Transverse colon (tissue), 4 donors: ENCODE data around the gene TWF1. TPM values are rescaled to one million over a fixed set of nuclear protein-coding genes. Genes with fewer than 3 reads are reported as not detected.
"Not testable (repeated sequence)": the region's sequence is repeated elsewhere in the genome, so short reads cannot be mapped to it uniquely, and the experiment has no call there.

Experiments used
- DNase-seq: peaks from one replicate; pipeline ENCODE4 v3.0.0-alpha.2; 2019
- H3K27ac ChIP-seq, 4 donors: fragments of 200-600 bp; sonication (generic); 2 replicates each; pipeline ENCODE4 v1.5.1; 2016 to 2018; ENCODE audit warnings: inconsistent platforms in 4 of 4
- H3K27me3 ChIP-seq: fragments of 200-600 bp; sonication (generic); 2 replicates; pipeline ENCODE4 v1.5.1; 2017; ENCODE audit warnings: inconsistent platforms
- H3K36me3 ChIP-seq, 4 donors: fragments of 200-600 bp; sonication (generic); 2 replicates each; pipeline ENCODE4 v1.5.1; 2017 to 2019; ENCODE audit warnings: inconsistent platforms in 4 of 4
- H3K4me1 ChIP-seq, 4 donors: fragments of 200-600 bp; sonication (generic); 2 replicates each; pipeline ENCODE4 v1.5.1; 2017 to 2020; ENCODE audit warnings: inconsistent platforms in 4 of 4
- H3K4me3 ChIP-seq, 4 donors: fragments of 200-600 bp; sonication (generic); 1 replicate in 1 of 4; 2 replicates in 3 of 4; pipeline versions ENCODE4 v1.5.1 to v1.6.1; 2017 to 2019; ENCODE audit warnings: inconsistent platforms in 4 of 4
- H3K9me3 ChIP-seq, 2 donors: fragments of 200-600 bp; sonication (generic); 2 replicates each; pipeline ENCODE4 v1.5.1; 2017 to 2019; ENCODE audit warnings: inconsistent platforms in 2 of 2
- EP300 ChIP-seq: sonication (generic); formaldehyde crosslinking; IDR thresholded peaks from one replicate; pipeline ENCODE4 v1.6.1; 2017; ENCODE audit warnings: antibody characterized with exemption, low read depth
- POLR2A ChIP-seq: fragments of 450-650 bp; IDR thresholded peaks from one replicate; pipeline ENCODE4 v1.6.1; 2016; ENCODE audit warnings: antibody characterized with exemption, mild to moderate bottlenecking, moderate library complexity
- POLR2AphosphoS5 ChIP-seq, 3 donors: sonication (generic); formaldehyde crosslinking; IDR thresholded peaks; one replicate each; pipeline ENCODE4 v1.6.1; 2016; ENCODE audit warnings: antibody characterized with exemption in 3 of 3
- WGBS, 2 donors: methylation state at CpG; one replicate each; pipeline ENCODE4 v1.1.5; 2018; ENCODE audit warnings: low coverage in 1 of 2; 5-methylcytosine and 5-hydroxymethylcytosine counted together
- in situ Hi-C, 4 donors: fragments of 200-750 bp; cut with MboI; loops; one replicate each; pipeline versions ENCODE4 v1.15.0 to v1.15.1; 2017; ENCODE audit warnings: low sequenced_read_pairs in 3 of 4, low pct_ligation_motif_present in 1 of 4, low pct_unique_long_range_greater_than_20kb in 1 of 4
- intact Hi-C: fragments of 100-400 bp; cut with DNase I; formaldehyde crosslinking; loops from one replicate; pipeline ENCODE4 v1.15.1; 2023; ENCODE audit warnings: low total_unique reads
- total RNA-seq, 4 donors: library from RNA; depleted of rRNA; stranded (reverse); fragments of >200 nt; gene quantifications; one replicate each; pipeline ENCODE4 v1.1.0, GENCODE V29; 2016
- TF ChIP-seq, protein P1 (sequence below), 5 experiments: fragments of 200-600 bp in 3 of 5; fragments of 450-650 bp in 2 of 5; sonication (generic) in 3 of 5; IDR thresholded peaks; 1 replicate in 2 of 5; 2 replicates in 3 of 5; pipeline ENCODE4 v1.5.1; 2016 to 2017; ENCODE audit warnings: antibody characterized with exemption in 5 of 5, inconsistent platforms in 3 of 5, mild to moderate bottlenecking in 2 of 5, moderate library complexity in 1 of 5

The TWF1 gene
- total RNA-seq, 4 donors from 2014 or later: 32.8 to 99.9 (median 62.5) TPM

GRCh38 chr12:43758728-43759563 lies 47.2 kb downstream of the TWF1 start, which contains the start of the genes IRAK4 and PUS7L:
IRAK4 (plus strand) TSS chr12:43758951; CDS start chr12:43768112, 9,161 bp downstream.
PUS7L (minus strand) TSS chr12:43758790; CDS start chr12:43755245, 3,545 bp downstream.
- Histone ChIP-seq H3K27ac (peak within 1 kb of the TSS; percentile 91 to 97 (median 94)), H3K9me3 (no peaks in the 10 kb centered on the region), H3K27me3 (no peaks in the 10 kb centered on the region), H3K36me3 (no peaks in the 10 kb centered on the region), H3K4me3 (peak within 1 kb of the TSS; percentile 42 to 93 (median 70)), H3K4me1 (peaks cover 5 to 49% (median 25%) of the 10 kb centered on the region in 4 donors)
- intact Hi-C loops (no loop called here), in situ Hi-C loops (loop anchor here in 1 of 4 donors (5.0 kb wide), 1 partner anchor 48 kb away; the partner anchor contains the start of gene TWF1)
- 0% methylated on average over 2 to 41 of the region's 54 CpGs for WGBS, 2 donors
- DNase-seq: peak; percentile 97
- TF ChIP-seq EP300 (no peak), POLR2A (peak; percentile 91), POLR2AphosphoS5 (IDR thresholded peaks at IDR 0.05) (peak; percentile 56 to 89 (median 88))
- TF ChIP-seq, protein P1, sequence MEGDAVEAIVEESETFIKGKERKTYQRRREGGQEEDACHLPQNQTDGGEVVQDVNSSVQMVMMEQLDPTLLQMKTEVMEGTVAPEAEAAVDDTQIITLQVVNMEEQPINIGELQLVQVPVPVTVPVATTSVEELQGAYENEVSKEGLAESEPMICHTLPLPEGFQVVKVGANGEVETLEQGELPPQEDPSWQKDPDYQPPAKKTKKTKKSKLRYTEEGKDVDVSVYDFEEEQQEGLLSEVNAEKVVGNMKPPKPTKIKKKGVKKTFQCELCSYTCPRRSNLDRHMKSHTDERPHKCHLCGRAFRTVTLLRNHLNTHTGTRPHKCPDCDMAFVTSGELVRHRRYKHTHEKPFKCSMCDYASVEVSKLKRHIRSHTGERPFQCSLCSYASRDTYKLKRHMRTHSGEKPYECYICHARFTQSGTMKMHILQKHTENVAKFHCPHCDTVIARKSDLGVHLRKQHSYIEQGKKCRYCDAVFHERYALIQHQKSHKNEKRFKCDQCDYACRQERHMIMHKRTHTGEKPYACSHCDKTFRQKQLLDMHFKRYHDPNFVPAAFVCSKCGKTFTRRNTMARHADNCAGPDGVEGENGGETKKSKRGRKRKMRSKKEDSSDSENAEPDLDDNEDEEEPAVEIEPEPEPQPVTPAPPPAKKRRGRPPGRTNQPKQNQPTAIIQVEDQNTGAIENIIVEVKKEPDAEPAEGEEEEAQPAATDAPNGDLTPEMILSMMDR (IDR thresholded peaks at IDR 0.05): peak in 4 of 5 experiments; percentile 25 to 60 (median 46)

DNA sequence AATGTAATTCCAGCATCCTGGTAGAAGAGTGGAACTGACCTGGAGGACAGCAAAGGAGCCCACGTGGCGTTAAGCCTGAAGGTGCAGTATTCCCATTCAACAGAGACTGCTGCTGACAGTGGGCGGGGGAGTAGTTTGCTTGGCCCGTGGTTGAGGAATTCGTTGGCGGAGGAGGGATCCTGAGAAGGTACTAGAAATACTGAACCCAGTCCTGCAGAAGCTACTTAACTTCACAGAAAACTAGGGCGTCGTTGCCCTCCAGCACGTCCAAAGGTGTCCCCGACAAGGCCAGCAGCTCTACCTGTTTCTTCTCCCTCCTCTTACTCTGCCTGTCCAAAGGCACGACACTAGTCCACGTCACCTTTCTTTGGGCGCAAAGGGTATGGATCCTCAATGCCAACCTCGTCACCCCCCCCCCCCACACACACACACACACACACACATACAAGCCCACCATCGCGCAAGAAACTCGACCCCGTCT lies 47.8 kb downstream of the TWF1 start:
- Histone ChIP-seq H3K36me3 (no peaks in the 10 kb centered on the region), H3K27ac (peak overlapping the region; percentile 91 to 97 (median 94)), H3K4me1 (peaks cover 5 to 56% (median 25%) of the 10 kb centered on the region in 4 donors), H3K9me3 (no peaks in the 10 kb centered on the region), H3K4me3 (peak overlapping the region; percentile 40 to 93 (median 70)), H3K27me3 (no peaks in the 10 kb centered on the region)
- WGBS, 2 donors: 0 to 2% methylated on average over 11 to 18 of the region's 18 CpGs
- DNase-seq: peak; percentile 39
- in situ Hi-C loops (loop anchor here in 1 of 4 donors (5.0 kb wide), 1 partner anchor 49 kb away; the partner anchor contains the start of gene TWF1), intact Hi-C loops (no loop called here)
- TF ChIP-seq, protein P1 (IDR thresholded peaks at IDR 0.05): no peak
- no peak for TF ChIP-seq EP300
- no peak for TF ChIP-seq POLR2AphosphoS5 (IDR thresholded peaks at IDR 0.05)
- no peak for TF ChIP-seq POLR2A

GRCh38 chr12:43754015-43754414 lies 52.1 kb downstream of the TWF1 start:
- 89 to 98% methylated on average over 3 of the region's 3 CpGs for WGBS, 2 donors
- no peaks in the 10 kb centered on the region for H3K9me3 ChIP-seq
- peaks cover 0 to 19% (median 8%) of the 10 kb centered on the region in 4 donors for H3K4me1 ChIP-seq
- TF ChIP-seq POLR2A (no peak), EP300 (no peak), POLR2AphosphoS5 (IDR thresholded peaks at IDR 0.05) (no peak)
- TF ChIP-seq, protein P1 (IDR thresholded peaks at IDR 0.05): no peak
- DNase-seq: no peak
- H3K27me3 ChIP-seq: no peaks in the 10 kb centered on the region
- no peaks in the 10 kb centered on the region for H3K36me3 ChIP-seq
- H3K27ac ChIP-seq: no peak overlapping the region
- no peak overlapping the region for H3K4me3 ChIP-seq
- intact Hi-C loops (no loop called here), in situ Hi-C loops (no loop called here)

DNA sequence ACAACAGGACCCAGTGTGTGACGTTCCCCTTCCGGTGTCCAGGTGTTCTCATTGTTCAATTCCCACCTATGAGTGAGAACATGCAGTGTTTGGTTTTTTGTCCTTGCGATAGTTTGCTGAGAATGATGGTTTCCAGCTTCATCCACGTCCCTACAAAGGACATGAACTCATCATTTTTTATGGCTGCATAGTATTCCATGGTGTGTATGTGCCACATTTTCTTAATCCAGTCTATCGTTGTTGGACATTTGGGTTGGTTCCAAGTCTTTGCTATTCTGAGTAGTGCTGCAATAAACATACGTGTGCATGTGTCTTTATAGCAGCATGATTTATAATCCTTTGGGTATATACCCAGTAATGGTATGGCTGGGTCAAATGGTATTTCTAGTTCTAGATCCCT lies 54.8 kb downstream of the TWF1 start:
- in situ Hi-C loops, DNase-seq, H3K9me3 ChIP-seq, intact Hi-C loops, H3K36me3 ChIP-seq, H3K27me3 ChIP-seq, H3K27ac ChIP-seq, H3K4me3 ChIP-seq: not testable (repeated sequence)
- 97% methylated on average over 5 of the region's 6 CpGs; no CpG with 5 or more reads in 1 of the 2 donors for WGBS, 2 donors
- H3K4me1 ChIP-seq: peaks cover 0 to 11% (median 0%) of the 10 kb centered on the region in 4 donors
